OCI-LY7 (cell line): ENCODE measurements around the gene LRP5. TPM values are rescaled to one million over a fixed set of nuclear protein-coding genes. Genes with fewer than 3 reads are reported as not detected.

Experiments used
- BruUV-seq: library from RNA; stranded (reverse); fragments of 400-500 nt; replicated peaks from 2 replicates; lab custom pipeline; 2021; lab: Mats Ljungman, UMichigan
- CTCF ChIA-PET: fragments of 300-600 bp; sonication (Branson Sonifier 250); formaldehyde crosslinking; loops from one replicate; lab custom pipeline; 2022; ENCODE audit warnings: antibody characterized with exemption; ENCODE audit not compliant: unreplicated experiment; lab: Charles Lee
- POLR2A ChIA-PET: fragments of 300-600 bp; sonication (Branson Sonifier 250); formaldehyde crosslinking; loops from one replicate; lab custom pipeline; 2022; ENCODE audit warnings: antibody characterized with exemption; lab: Charles Lee
- DNase-seq: peaks from one replicate; pipeline ENCODE4 v3.0.0-alpha.2; 2015; ENCODE audit warnings: low spot score
- H2AFZ ChIP-seq: fragments of 200-600 bp; sonication (generic), shearing (Covaris generic); 2 replicates; pipeline ENCODE4 v1.6.1; 2014; ENCODE audit warnings: mild to moderate bottlenecking, antibody characterized with exemption, low read length, moderate library complexity
- H3K27ac ChIP-seq: fragments of 200-600 bp; sonication (generic); 2 replicates; pipeline ENCODE4 v1.5.1; 2014; ENCODE audit warnings: mixed run types, low read depth, mild to moderate bottlenecking, moderate library complexity, low read length, inconsistent platforms; ENCODE audit not compliant: poor library complexity, severe bottlenecking
- H3K36me3 ChIP-seq: fragments of 200-600 bp; sonication (generic); 2 replicates; pipeline ENCODE4 v1.6.1; 2014; ENCODE audit warnings: mild to moderate bottlenecking, antibody characterized with exemption, low read length, moderate library complexity, mixed read lengths; ENCODE audit not compliant: insufficient read depth
- H3K4me1 ChIP-seq: fragments of 200-600 bp; sonication (generic); 2 replicates; pipeline ENCODE4 v1.5.1; 2014; ENCODE audit warnings: mild to moderate bottlenecking, low read length; ENCODE audit not compliant: insufficient read depth, poor library complexity, severe bottlenecking
- H3K4me2 ChIP-seq: fragments of 200-600 bp; sonication (generic); 2 replicates; pipeline ENCODE4 v1.6.1; 2014; ENCODE audit warnings: mild to moderate bottlenecking, low read length
- H3K4me3 ChIP-seq: fragments of 200-600 bp; sonication (generic); 2 replicates; pipeline ENCODE4 v1.5.1; 2014; ENCODE audit warnings: mild to moderate bottlenecking, low read depth, low read length; ENCODE audit not compliant: poor library complexity, severe bottlenecking
- H3K79me2 ChIP-seq: fragments of 200-600 bp; sonication (generic); 2 replicates; pipeline ENCODE4 v1.6.1; 2016; ENCODE audit warnings: low read depth, mild to moderate bottlenecking, low read length, moderate library complexity, mixed read lengths; ENCODE audit not compliant: insufficient read depth
- H3K9me2 ChIP-seq: fragments of 200-600 bp; sonication (generic); 2 replicates; pipeline ENCODE4 v1.6.1; 2016; ENCODE audit warnings: mild to moderate bottlenecking, low read length, mixed read lengths; ENCODE audit not compliant: insufficient read depth
- H3K9me3 ChIP-seq: fragments of 200-600 bp; sonication (generic); 2 replicates; pipeline ENCODE4 v1.6.1; 2014; ENCODE audit warnings: mild to moderate bottlenecking, mixed run types, low read length, mixed read lengths
- H4K20me1 ChIP-seq: fragments of 200-600 bp; sonication (generic); 2 replicates; pipeline ENCODE4 v1.6.1; 2014; ENCODE audit warnings: mild to moderate bottlenecking, antibody characterized with exemption, low read length, moderate library complexity, mixed read lengths; ENCODE audit not compliant: insufficient read depth
- CTCF ChIP-seq: fragments of 200-600 bp; sonication (generic); conservative IDR thresholded peaks from 2 replicates; pipeline ENCODE4 v1.5.1; 2014; ENCODE audit warnings: mild to moderate bottlenecking, antibody characterized with exemption, low read length, moderate library complexity, mixed read lengths
- EZH2phosphoT487 ChIP-seq: fragments of 200-600 bp; sonication (generic); IDR thresholded peaks from 2 replicates; pipeline ENCODE4 v1.6.1; 2018; ENCODE audit warnings: low read depth, borderline replicate concordance, mild to moderate bottlenecking, mixed run types, antibody characterized with exemption, low read length, moderate library complexity, mixed read lengths
- intact Hi-C: fragments of 100-400 bp; cut with micrococcal nuclease; formaldehyde crosslinking; loops from one replicate; pipeline ENCODE4 v1.10.0; 2022; ENCODE audit not compliant: unreplicated experiment
- total RNA-seq, 2 experiments: library from RNA; depleted of rRNA in 1 of 2; stranded (reverse); fragments of >200 nt in 1 of 2; shearing (Covaris generic) in 1 of 2; gene quantifications; 2 replicates each; pipeline ENCODE4 v1.2.3, GENCODE V29; 2014 to 2022

Gene LRP5
- total RNA-seq, 2 experiments from 2014 or later = 0.60 TPM; not detected in 1

GRCh38 chr11:68336716-68337115 is 24.3 kb downstream of the LRP5 start:
- Histone ChIP-seq H3K79me2 (no peaks in the 10 kb centered on the region), H3K4me2 (no peak overlapping the region), H3K27ac (no peak overlapping the region), H2AFZ (no peak overlapping the region), H3K36me3 (no peaks in the 10 kb centered on the region), H3K9me2 (no peaks in the 10 kb centered on the region), H4K20me1 (no peaks in the 10 kb centered on the region), H3K4me1 (peaks cover under 1% of the 10 kb centered on the region), H3K4me3 (no peak overlapping the region), H3K9me3 (no peaks in the 10 kb centered on the region)
- intact Hi-C loops = no loop called here
- TF ChIP-seq CTCF = no peak
- no peak for TF ChIP-seq EZH2phosphoT487
- no peak for DNase-seq
- ChIA-PET CTCF (no interaction called here), POLR2A (no interaction called here)
- no TSS peak for BruUV-seq

- no peaks in the 10 kb centered on the region for H3K79me2 ChIP-seq
- intact Hi-C loops = no loop called here
- no peak for TF ChIP-seq EZH2phosphoT487
- TF ChIP-seq CTCF = no peak
- no peak overlapping the region for H3K4me2 ChIP-seq
- BruUV-seq = no TSS peak
- no peaks in the 10 kb centered on the region for H3K9me3 ChIP-seq
- no peaks in the 10 kb centered on the region for H4K20me1 ChIP-seq
- ChIA-PET POLR2A (no interaction called here), CTCF (no interaction called here)
- H3K4me3 ChIP-seq = no peak overlapping the region
- H3K36me3 ChIP-seq = no peaks in the 10 kb centered on the region
- no peaks in the 10 kb centered on the region for H3K4me1 ChIP-seq
- H3K27ac ChIP-seq = no peak overlapping the region
- no peak overlapping the region for H2AFZ ChIP-seq
- no peak for DNase-seq
- H3K9me2 ChIP-seq = no peaks in the 10 kb centered on the region
Measured at GRCh38 chr11:68337399-68337835, 25.0 kb downstream of the LRP5 start.

- BruUV-seq = no TSS peak
- no peak for DNase-seq
- Histone ChIP-seq H3K4me2 (no peak overlapping the region), H3K4me3 (no peak overlapping the region), H3K79me2 (no peaks in the 10 kb centered on the region), H4K20me1 (no peaks in the 10 kb centered on the region), H3K4me1 (no peaks in the 10 kb centered on the region), H3K9me3 (no peaks in the 10 kb centered on the region), H3K36me3 (no peaks in the 10 kb centered on the region), H2AFZ (no peak overlapping the region), H3K9me2 (no peaks in the 10 kb centered on the region), H3K27ac (no peak overlapping the region)
- ChIA-PET POLR2A (no interaction called here), CTCF (no interaction called here)
- intact Hi-C loops = no loop called here
- TF ChIP-seq CTCF (no peak), EZH2phosphoT487 (no peak)
Measured at GRCh38 chr11:68338051-68338780, 25.8 kb downstream of the LRP5 start.
